ENCODE measurements around the gene TSPAN5. TPM values are rescaled to one million over a fixed set of nuclear protein-coding genes. Genes with fewer than 3 reads are reported as not detected.

TSPAN5 gene
- total RNA-seq, 4 donors from 2014 or later, result 2.1 to 5.8 (median 3.8) TPM

- H3K9me3 ChIP-seq, result no peaks in the 10 kb centered on the region
- DNase-seq, result no peak
- H3K4me3 ChIP-seq, result no peak overlapping the region
- no peak for TF ChIP-seq POLR2A (IDR thresholded peaks at IDR 0.05)
- no peak for TF ChIP-seq CTCF (IDR thresholded peaks at IDR 0.05)
- H3K27me3 ChIP-seq, result no peaks in the 10 kb centered on the region
- H3K36me3 ChIP-seq, result no peaks in the 10 kb centered on the region
- no peak overlapping the region for H3K27ac ChIP-seq
- peaks cover 0 to 4% (median 2%) of the 10 kb centered on the region in 4 donors for H3K4me1 ChIP-seq
Measured at GRCh38 chr4:98641906-98642668, 16.3 kb downstream of the TSPAN5 start.

GRCh38 chr4:98641376-98641775, 17.0 kb downstream of the TSPAN5 start:
- no peak overlapping the region for H3K27ac ChIP-seq
- no peak overlapping the region for H3K4me3 ChIP-seq
- TF ChIP-seq POLR2A (IDR thresholded peaks at IDR 0.05) (no peak), CTCF (IDR thresholded peaks at IDR 0.05) (no peak)
- H3K27me3 ChIP-seq, result no peaks in the 10 kb centered on the region
- peaks cover 0 to 4% (median 2%) of the 10 kb centered on the region in 4 donors for H3K4me1 ChIP-seq
- H3K9me3 ChIP-seq, result no peaks in the 10 kb centered on the region
- no peak for DNase-seq
- H3K36me3 ChIP-seq, result no peaks in the 10 kb centered on the region

GRCh38 chr4:98639523-98639922, 18.9 kb downstream of the TSPAN5 start:
- Histone ChIP-seq H3K4me1 (peaks cover 0 to 4% (median 2%) of the 10 kb centered on the region in 4 donors), H3K4me3 (no peak overlapping the region), H3K27me3 (no peaks in the 10 kb centered on the region), H3K27ac (no peak overlapping the region), H3K9me3 (no peaks in the 10 kb centered on the region), H3K36me3 (no peaks in the 10 kb centered on the region)
- TF ChIP-seq CTCF (IDR thresholded peaks at IDR 0.05) (no peak), POLR2A (IDR thresholded peaks at IDR 0.05) (no peak)
- DNase-seq, result no peak

GRCh38 chr4:98639108-98639507, 19.3 kb downstream of the TSPAN5 start:
- DNase-seq, result no peak
- H3K4me3 ChIP-seq, result no peak overlapping the region
- H3K4me1 ChIP-seq, result peaks cover 0 to 4% (median 2%) of the 10 kb centered on the region in 4 donors
- H3K9me3 ChIP-seq, result no peaks in the 10 kb centered on the region
- no peaks in the 10 kb centered on the region for H3K36me3 ChIP-seq
- H3K27me3 ChIP-seq, result no peaks in the 10 kb centered on the region
- H3K27ac ChIP-seq, result no peak overlapping the region
- TF ChIP-seq POLR2A (IDR thresholded peaks at IDR 0.05), result no peak
- TF ChIP-seq CTCF (IDR thresholded peaks at IDR 0.05), result no peak

- TF ChIP-seq CTCF (IDR thresholded peaks at IDR 0.05), result no peak
- no peak for TF ChIP-seq POLR2A (IDR thresholded peaks at IDR 0.05)
- no peaks in the 10 kb centered on the region for H3K9me3 ChIP-seq
- no peak overlapping the region for H3K4me3 ChIP-seq
- no peaks in the 10 kb centered on the region for H3K27me3 ChIP-seq
- peaks cover 0 to 4% (median 2%) of the 10 kb centered on the region in 4 donors for H3K4me1 ChIP-seq
- no peak for DNase-seq
- no peaks in the 10 kb centered on the region for H3K36me3 ChIP-seq
- H3K27ac ChIP-seq, result no peak overlapping the region
Measured at GRCh38 chr4:98638661-98639060, 19.8 kb downstream of the TSPAN5 start.
